ENCODE results near the gene CCNB1IP1. TPM values are rescaled to one million over a fixed set of nuclear protein-coding genes. Genes with fewer than 3 reads are reported as not detected.

Gene CCNB1IP1
- total RNA-seq, 2 donors from 2014 or later, result 53.5 to 93.4 TPM

Other genes starting within 250 kb of the CCNB1IP1 start
- gene OR4K17, start 222.5 kb downstream of the CCNB1IP1 start, total RNA-seq, result not detected
- gene OR4N5, start 194.5 kb downstream of the CCNB1IP1 start, total RNA-seq, result not detected
- not detected for gene OR11G2, start 142.4 kb downstream of the CCNB1IP1 start, total RNA-seq
- gene OR11H6, start 109.6 kb downstream of the CCNB1IP1 start, total RNA-seq, result not detected
- not detected for gene OR11H7, start 104.3 kb downstream of the CCNB1IP1 start, total RNA-seq
- gene OR11H4, start 94.0 kb downstream of the CCNB1IP1 start, total RNA-seq, result not detected
- 10 to 100 TPM in 1 of 2 donors, 1 to 10 TPM in 1; 6.9 to 18.0 TPM for gene TTC5, start 27.3 kb downstream of the CCNB1IP1 start, total RNA-seq
- gene PARP2, start 10.4 kb upstream of the CCNB1IP1 start, total RNA-seq, result 10 to 100 TPM; 35.2 to 65.3 TPM
- gene TEP1, start 80.2 kb upstream of the CCNB1IP1 start, total RNA-seq, result 10 to 100 TPM; 36.6 to 86.1 TPM
- under 1 TPM; 0.04 to 0.11 TPM for gene KLHL33, start 102.9 kb upstream of the CCNB1IP1 start, total RNA-seq
- 10 to 100 TPM; 40.5 to 42.3 TPM for gene OSGEP, start 121.5 kb upstream of the CCNB1IP1 start, total RNA-seq
- gene APEX1, start 121.9 kb upstream of the CCNB1IP1 start, total RNA-seq, result 100 to 1,000 TPM; 151 to 224 TPM
- 10 to 100 TPM; 23.1 to 27.4 TPM for gene PIP4P1, start 128.2 kb upstream of the CCNB1IP1 start, total RNA-seq
- gene PNP, start 136.1 kb upstream of the CCNB1IP1 start, total RNA-seq, result 100 to 1,000 TPM; 135 to 231 TPM
- under 1 TPM in 1 of 2 donors, not detected in 1; 0.45 TPM for gene RNASE10, start 172.3 kb upstream of the CCNB1IP1 start, total RNA-seq
- not detected for gene RNASE9, start 227.8 kb upstream of the CCNB1IP1 start, total RNA-seq